Hypothalamus (tissue), 51 donors: Measurements from ENCODE around the gene CACNA1C.

ENCODE experiments used
- DNase-seq, 51 donors: peaks; one replicate each; lab custom pipeline; 2025; lab: John Stamatoyannopoulos, UW

The CACNA1C gene

GRCh38 chr12:2224961-2225360 lies 172.2 kb downstream of the CACNA1C start:
- no peak for DNase-seq

GRCh38 chr12:2225696-2226095 lies 172.9 kb downstream of the CACNA1C start:
- DNase-seq, result no peak

GRCh38 chr12:2226641-2227040 lies 173.9 kb downstream of the CACNA1C start:
- no peak for DNase-seq

GRCh38 chr12:2227360-2227759 lies 174.6 kb downstream of the CACNA1C start:
- no peak for DNase-seq

- DNase-seq, result no peak
These were observed 175.7 kb downstream of the CACNA1C start for GRCh38 chr12:2228535-2228934.

GRCh38 chr12:2229661-2230539 lies 177.1 kb downstream of the CACNA1C start:
- DNase-seq, result no peak

GRCh38 chr12:2231011-2231595 lies 178.3 kb downstream of the CACNA1C start:
- DNase-seq, result no peak

- DNase-seq, result no peak
These were observed 179.2 kb downstream of the CACNA1C start for GRCh38 chr12:2231956-2232355.

- DNase-seq, result no peak
These were observed 180.2 kb downstream of the CACNA1C start for GRCh38 chr12:2233034-2233433.

- DNase-seq, result no peak
These were observed 181.3 kb downstream of the CACNA1C start for GRCh38 chr12:2234091-2234490.

- no peak for DNase-seq
These were observed 182.0 kb downstream of the CACNA1C start for GRCh38 chr12:2234646-2235350.

- DNase-seq, result peak in 1 of 51 donors; percentile 5
These were observed 183.9 kb downstream of the CACNA1C start for GRCh38 chr12:2236506-2237294.

- peak in 1 of 51 donors; percentile 22 for DNase-seq
These were observed 185.3 kb downstream of the CACNA1C start for GRCh38 chr12:2238111-2238510.

GRCh38 chr12:2239381-2239871 lies 186.6 kb downstream of the CACNA1C start:
- DNase-seq, result peak in 1 of 51 donors; percentile 6

GRCh38 chr12:2240390-2240789 lies 187.6 kb downstream of the CACNA1C start:
- no peak for DNase-seq

- DNase-seq, result no peak
These were observed 188.2 kb downstream of the CACNA1C start for GRCh38 chr12:2240984-2241383.

- DNase-seq, result no peak
These were observed 189.4 kb downstream of the CACNA1C start for GRCh38 chr12:2242216-2242615.

GRCh38 chr12:2242816-2243215 lies 190.0 kb downstream of the CACNA1C start:
- DNase-seq, result no peak

GRCh38 chr12:2243275-2243674 lies 190.5 kb downstream of the CACNA1C start:
- no peak for DNase-seq
